RWPE1 (cell line): ENCODE measurements around the gene PTPRK.

ENCODE experiments used
- CTCF ChIA-PET: fragments of 350-600 bp; sonication (Branson Sonifier 250); formaldehyde crosslinking; extraction: SDS; loops from one replicate; lab custom pipeline; 2021; lab: Yijun Ruan, JAX
- POLR2A ChIA-PET: fragments of 400-600 bp; formaldehyde crosslinking; extraction: SDS; loops from one replicate; lab custom pipeline; 2020; ENCODE audit warnings: antibody characterized with exemption; ENCODE audit not compliant: low non-redundant PET; lab: Yijun Ruan, JAX
- DNase-seq: peaks from one replicate; pipeline ENCODE4 v3.0.0; 2012; ENCODE audit warnings: low spot score
- H3K27ac ChIP-seq: fragments of 450-650 bp; 2 replicates; pipeline ENCODE4 v1.5.1; 2017
- TF ChIP-seq, protein P1 (sequence below): fragments of 450-650 bp; conservative IDR thresholded peaks from 2 replicates; pipeline ENCODE4 v1.5.1; 2017; ENCODE audit warnings: low read depth, mild to moderate bottlenecking

The PTPRK gene

DNA sequence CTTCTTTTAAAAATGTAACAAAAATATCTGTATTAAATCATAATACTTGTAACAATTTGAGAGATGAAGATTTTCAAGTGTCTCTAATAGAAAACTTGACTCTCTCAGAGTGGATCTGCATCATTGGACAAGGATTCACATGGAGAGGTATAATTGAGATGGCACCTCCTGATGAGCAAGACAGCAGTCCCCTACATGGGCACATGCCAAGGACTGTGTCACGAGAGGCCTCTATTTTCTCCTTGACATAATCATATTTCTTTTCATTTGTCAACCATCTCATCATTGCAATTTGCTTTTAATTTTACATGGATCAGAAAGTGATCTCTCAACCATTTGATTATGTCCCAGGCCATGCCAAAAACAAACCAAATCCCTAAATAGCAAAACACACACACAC lies 412.7 kb downstream of the PTPRK start:
- ChIA-PET CTCF (no interaction called here), POLR2A (no interaction called here)

DNA sequence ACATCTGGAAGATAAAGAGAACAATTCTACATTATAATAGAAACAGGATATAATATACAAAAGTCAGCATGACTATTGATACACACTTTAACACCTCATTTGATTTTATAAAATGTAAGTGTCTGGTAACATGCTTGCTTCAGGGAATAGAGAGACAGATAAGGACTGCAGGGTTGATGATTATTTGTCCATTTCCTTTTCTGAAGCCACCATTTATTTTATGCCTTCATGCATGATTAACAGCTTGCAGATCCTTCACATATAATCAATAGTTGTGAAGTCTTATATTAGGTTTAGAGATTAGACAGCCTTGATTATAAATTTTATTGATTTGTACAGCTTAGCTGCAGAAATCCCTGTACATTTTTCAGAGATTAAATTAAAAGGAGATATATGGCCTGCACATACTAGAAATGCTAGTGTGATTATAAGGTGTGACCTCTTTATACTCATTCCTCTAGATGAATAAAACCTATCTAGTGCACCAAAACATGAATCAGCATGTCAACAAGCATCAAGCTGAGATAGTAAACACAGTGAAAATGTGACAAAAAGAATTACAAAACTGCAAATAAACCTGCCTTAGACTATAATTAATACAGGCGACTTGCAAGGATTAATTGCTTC lies 420.7 kb downstream of the PTPRK start:
- ChIA-PET CTCF (no interaction called here), POLR2A (no interaction called here)
- DNase-seq, result no peak
- no peak overlapping the region for H3K27ac ChIP-seq
- TF ChIP-seq, protein P1, sequence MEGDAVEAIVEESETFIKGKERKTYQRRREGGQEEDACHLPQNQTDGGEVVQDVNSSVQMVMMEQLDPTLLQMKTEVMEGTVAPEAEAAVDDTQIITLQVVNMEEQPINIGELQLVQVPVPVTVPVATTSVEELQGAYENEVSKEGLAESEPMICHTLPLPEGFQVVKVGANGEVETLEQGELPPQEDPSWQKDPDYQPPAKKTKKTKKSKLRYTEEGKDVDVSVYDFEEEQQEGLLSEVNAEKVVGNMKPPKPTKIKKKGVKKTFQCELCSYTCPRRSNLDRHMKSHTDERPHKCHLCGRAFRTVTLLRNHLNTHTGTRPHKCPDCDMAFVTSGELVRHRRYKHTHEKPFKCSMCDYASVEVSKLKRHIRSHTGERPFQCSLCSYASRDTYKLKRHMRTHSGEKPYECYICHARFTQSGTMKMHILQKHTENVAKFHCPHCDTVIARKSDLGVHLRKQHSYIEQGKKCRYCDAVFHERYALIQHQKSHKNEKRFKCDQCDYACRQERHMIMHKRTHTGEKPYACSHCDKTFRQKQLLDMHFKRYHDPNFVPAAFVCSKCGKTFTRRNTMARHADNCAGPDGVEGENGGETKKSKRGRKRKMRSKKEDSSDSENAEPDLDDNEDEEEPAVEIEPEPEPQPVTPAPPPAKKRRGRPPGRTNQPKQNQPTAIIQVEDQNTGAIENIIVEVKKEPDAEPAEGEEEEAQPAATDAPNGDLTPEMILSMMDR, result no peak

More for the DNA sequence above, 412.7 kb downstream of the PTPRK start:
- TF ChIP-seq, protein P1, result no peak
- no peak overlapping the region for H3K27ac ChIP-seq
- no peak for DNase-seq

GRCh38 chr6:128098000-128098581 lies 422.3 kb downstream of the PTPRK start:
- TF ChIP-seq, protein P1, result no peak
- POLR2A ChIA-PET, result no interaction called here
- H3K27ac ChIP-seq, result no peak overlapping the region
- CTCF ChIA-PET, result no interaction called here
- DNase-seq, result no peak

GRCh38 chr6:128097009-128097408 lies 423.4 kb downstream of the PTPRK start:
- no peak overlapping the region for H3K27ac ChIP-seq
- ChIA-PET POLR2A (no interaction called here), CTCF (no interaction called here)
- no peak for DNase-seq
- TF ChIP-seq, protein P1, result no peak

DNA sequence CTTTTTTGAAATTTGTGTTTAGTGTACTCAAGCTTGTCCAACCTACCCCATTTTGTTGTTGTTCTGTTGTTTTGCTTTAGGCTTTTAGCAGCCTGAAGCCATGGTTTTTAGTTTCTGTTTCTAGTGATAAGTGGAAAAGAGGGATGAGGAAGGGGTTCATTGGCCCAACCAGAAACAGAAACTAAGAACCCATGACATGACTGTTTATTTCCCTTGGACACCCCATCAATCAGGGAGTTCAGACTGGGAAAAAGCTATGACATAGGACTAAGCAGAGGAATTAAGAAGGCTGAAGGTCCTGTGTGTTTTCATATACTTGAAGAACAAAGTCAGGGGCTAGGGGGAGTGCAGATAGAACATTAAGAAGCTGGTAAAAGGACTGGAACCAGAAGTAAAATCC lies 425.0 kb downstream of the PTPRK start:
- TF ChIP-seq, protein P1, result no peak
- POLR2A ChIA-PET, result no interaction called here
- no peak for DNase-seq
- H3K27ac ChIP-seq, result no peak overlapping the region
- CTCF ChIA-PET, result interaction anchor here (0.6 kb wide), 2 partner anchors 19 to 139 kb away, joined by 3 read pairs; no protein-coding TSS in a partner anchor

- no peak overlapping the region for H3K27ac ChIP-seq
- DNase-seq, result no peak
- TF ChIP-seq, protein P1, result no peak
- POLR2A ChIA-PET, result no interaction called here
- CTCF ChIA-PET, result interaction anchor here (0.7 kb wide), 1 partner anchor 1990 kb away, joined by 4 read pairs; no protein-coding TSS in a partner anchor
Measured at GRCh38 chr6:128079021-128079420, 441.4 kb downstream of the PTPRK start.
